Upper lobe of right lung (tissue), 1 donor: Measurements from ENCODE around the gene TMEM269. TPM values are rescaled to one million over a fixed set of nuclear protein-coding genes. Genes with fewer than 3 reads are reported as not detected.
"Not testable (repeated sequence)": the region's sequence is repeated elsewhere in the genome, so short reads cannot be mapped to it uniquely, and the experiment has no call there.

Experiments used
- ATAC-seq: fragments of 200-7000 bp; cut with Tn5 transposase; one replicate; pipeline ENCODE4 v1.9.1; 2020; ENCODE audit warnings: mild to moderate bottlenecking, moderate library complexity
- DNase-seq: peaks from one replicate; pipeline ENCODE4 v3.0.0-alpha.2; 2020
- H3K27ac ChIP-seq: fragments of 200-600 bp; one replicate; pipeline ENCODE4 v1.8.0; 2022
- H3K27me3 ChIP-seq: fragments of 200-600 bp; one replicate; pipeline ENCODE4 v1.8.0; 2022; ENCODE audit warnings: mild to moderate bottlenecking
- H3K36me3 ChIP-seq: fragments of 200-600 bp; one replicate; pipeline ENCODE4 v1.8.0; 2022
- H3K4me1 ChIP-seq: fragments of 200-600 bp; one replicate; pipeline ENCODE4 v1.8.0; 2022
- H3K4me3 ChIP-seq: fragments of 200-600 bp; one replicate; pipeline ENCODE4 v1.8.0; 2022; ENCODE audit warnings: mild to moderate bottlenecking
- H3K9me3 ChIP-seq: fragments of 200-600 bp; one replicate; pipeline ENCODE4 v1.8.0; 2022
- CTCF ChIP-seq: fragments of 200-600 bp; IDR thresholded peaks from one replicate; pipeline ENCODE4 v1.8.0; 2022; ENCODE audit warnings: antibody characterized with exemption
- intact Hi-C: fragments of 100-400 bp; cut with DNase I; formaldehyde crosslinking; loops from one replicate; pipeline ENCODE4 v1.11.0; 2022
- total RNA-seq: library from RNA; stranded (reverse); fragmentation: NEBNext Ultra II Directional; extraction: Animal tissue kit (Norgen Biotek cat#: 25700); gene quantifications from one replicate; pipeline ENCODE4 v1.2.1, GENCODE V29; 2021
- donor health status: DM: no; HTN: yes; CAD: no; lungs with severe emphysema.

Gene TMEM269
- total RNA-seq, 1 donor from 2014 or later = not detected

GRCh38 chr1:42797979-42798378 is 13.2 kb downstream of the TMEM269 start:
- ATAC-seq = no peak
- intact Hi-C loops = no loop called here
- no peaks in the 10 kb centered on the region for H3K27me3 ChIP-seq

GRCh38 chr1:42801832-42802473 is 17.2 kb downstream of the TMEM269 start:
- intact Hi-C loops = no loop called here
- peaks cover 6% of the 10 kb centered on the region for H3K36me3 ChIP-seq
- ATAC-seq (no peak), DNase-seq (no peak)
- no peaks in the 10 kb centered on the region for H3K9me3 ChIP-seq
- no peak for TF ChIP-seq CTCF
- no peak overlapping the region for H3K27ac ChIP-seq
- no peaks in the 10 kb centered on the region for H3K4me1 ChIP-seq
- no peaks in the 10 kb centered on the region for H3K27me3 ChIP-seq
- H3K4me3 ChIP-seq = no peak overlapping the region

More at GRCh38 chr1:42797979-42798378, 13.2 kb downstream of the TMEM269 start:
- DNase-seq = no peak
- no peaks in the 10 kb centered on the region for H3K4me1 ChIP-seq
- no peaks in the 10 kb centered on the region for H3K36me3 ChIP-seq
- TF ChIP-seq CTCF = no peak
- no peaks in the 10 kb centered on the region for H3K9me3 ChIP-seq
- H3K27ac ChIP-seq = no peak overlapping the region
- no peak overlapping the region for H3K4me3 ChIP-seq

GRCh38 chr1:42806171-42806570 is 21.4 kb downstream of the TMEM269 start:
- Histone ChIP-seq H3K4me1 (no peaks in the 10 kb centered on the region), H3K4me3 (no peak overlapping the region), H3K27me3 (no peaks in the 10 kb centered on the region), H3K9me3 (no peaks in the 10 kb centered on the region), H3K36me3 (peaks cover 9% of the 10 kb centered on the region), H3K27ac (no peak overlapping the region)
- intact Hi-C loops = no loop called here
- TF ChIP-seq CTCF = no peak
- no peak for ATAC-seq
- DNase-seq = no peak

GRCh38 chr1:42806593-42806992 is 21.8 kb downstream of the TMEM269 start:
- peaks cover 9% of the 10 kb centered on the region for H3K36me3 ChIP-seq
- H3K4me3 ChIP-seq = no peak overlapping the region
- no peaks in the 10 kb centered on the region for H3K4me1 ChIP-seq
- no peak overlapping the region for H3K27ac ChIP-seq
- no peak for TF ChIP-seq CTCF
- no peak for ATAC-seq
- no peaks in the 10 kb centered on the region for H3K27me3 ChIP-seq
- H3K9me3 ChIP-seq = no peaks in the 10 kb centered on the region
- no peak for DNase-seq
- intact Hi-C loops = no loop called here

- ATAC-seq (no peak), DNase-seq (no peak)
- no peaks in the 10 kb centered on the region for H3K4me1 ChIP-seq
- no peak overlapping the region for H3K27ac ChIP-seq
- peaks cover 9% of the 10 kb centered on the region for H3K36me3 ChIP-seq
- intact Hi-C loops = no loop called here
- TF ChIP-seq CTCF = no peak
- no peaks in the 10 kb centered on the region for H3K27me3 ChIP-seq
- H3K4me3 ChIP-seq = no peak overlapping the region
- H3K9me3 ChIP-seq = no peaks in the 10 kb centered on the region
Measured at GRCh38 chr1:42807056-42807668, 22.4 kb downstream of the TMEM269 start.

GRCh38 chr1:42814815-42815214 is 30.0 kb downstream of the TMEM269 start:
- DNase-seq, H3K9me3 ChIP-seq, ATAC-seq, H3K27me3 ChIP-seq, H3K4me3 ChIP-seq, intact Hi-C loops, H3K27ac ChIP-seq, H3K36me3 ChIP-seq: not testable (repeated sequence)
- H3K4me1 ChIP-seq = peaks cover 22% of the 10 kb centered on the region
